ENCODE measurements around the gene TAB3.

TAB3 gene, protein sequence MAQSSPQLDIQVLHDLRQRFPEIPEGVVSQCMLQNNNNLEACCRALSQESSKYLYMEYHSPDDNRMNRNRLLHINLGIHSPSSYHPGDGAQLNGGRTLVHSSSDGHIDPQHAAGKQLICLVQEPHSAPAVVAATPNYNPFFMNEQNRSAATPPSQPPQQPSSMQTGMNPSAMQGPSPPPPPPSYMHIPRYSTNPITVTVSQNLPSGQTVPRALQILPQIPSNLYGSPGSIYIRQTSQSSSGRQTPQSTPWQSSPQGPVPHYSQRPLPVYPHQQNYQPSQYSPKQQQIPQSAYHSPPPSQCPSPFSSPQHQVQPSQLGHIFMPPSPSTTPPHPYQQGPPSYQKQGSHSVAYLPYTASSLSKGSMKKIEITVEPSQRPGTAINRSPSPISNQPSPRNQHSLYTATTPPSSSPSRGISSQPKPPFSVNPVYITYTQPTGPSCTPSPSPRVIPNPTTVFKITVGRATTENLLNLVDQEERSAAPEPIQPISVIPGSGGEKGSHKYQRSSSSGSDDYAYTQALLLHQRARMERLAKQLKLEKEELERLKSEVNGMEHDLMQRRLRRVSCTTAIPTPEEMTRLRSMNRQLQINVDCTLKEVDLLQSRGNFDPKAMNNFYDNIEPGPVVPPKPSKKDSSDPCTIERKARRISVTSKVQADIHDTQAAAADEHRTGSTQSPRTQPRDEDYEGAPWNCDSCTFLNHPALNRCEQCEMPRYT

DNA sequence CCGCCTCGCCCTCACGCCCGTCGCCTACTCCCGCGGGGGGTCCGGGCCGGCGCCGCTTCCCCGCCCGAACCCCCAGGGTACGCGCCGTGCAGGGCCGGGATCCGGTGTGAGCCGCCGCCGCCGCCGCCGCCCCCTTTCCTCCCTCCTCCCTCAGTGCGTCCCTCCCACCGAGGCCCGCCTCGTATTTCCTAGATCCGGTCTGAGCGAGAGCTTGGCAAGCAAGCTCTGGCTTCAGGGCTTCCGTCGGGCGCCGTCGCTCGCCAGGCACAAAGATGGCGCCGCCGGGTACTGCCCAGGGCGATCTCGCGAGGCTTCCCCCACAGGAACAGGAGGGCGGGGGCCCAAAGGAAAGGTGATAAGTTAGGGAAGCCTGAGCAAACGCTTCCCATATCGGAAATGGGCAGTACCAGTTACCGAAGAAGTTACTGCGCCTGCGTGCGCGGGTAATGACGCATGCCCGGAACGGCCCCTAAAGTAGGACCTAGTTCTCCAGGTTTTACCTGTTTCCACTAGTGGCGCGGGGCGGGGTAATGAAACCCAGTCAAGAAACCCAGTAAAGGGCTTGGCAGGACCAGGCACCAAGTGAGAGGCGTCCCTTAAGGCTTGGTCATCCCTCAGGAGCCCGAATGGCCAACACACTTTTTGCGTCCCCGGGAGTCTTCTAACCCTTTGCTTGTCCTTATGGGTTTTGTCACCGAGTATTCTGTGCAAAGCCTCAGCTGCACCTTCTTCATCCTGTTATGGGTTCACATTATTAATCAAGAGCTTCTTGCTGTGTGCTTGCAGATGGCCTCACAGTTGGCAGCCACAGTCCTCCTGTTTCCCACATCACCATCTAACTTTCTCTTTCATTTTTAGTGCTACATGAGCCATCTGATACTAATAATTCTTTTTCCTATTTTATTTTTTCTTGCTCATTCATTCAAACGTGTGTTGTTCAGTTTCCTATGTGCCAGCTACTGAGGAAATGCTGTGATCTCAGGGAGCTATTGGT is at the start of gene TAB3:
Gene TAB3 (minus strand): TSS at position 108 of the 994 bp plus-strand sequence. CDS start 29,666 bp downstream, outside the sequence.
- FAIRE-seq, result peak; percentile 69

DNA sequence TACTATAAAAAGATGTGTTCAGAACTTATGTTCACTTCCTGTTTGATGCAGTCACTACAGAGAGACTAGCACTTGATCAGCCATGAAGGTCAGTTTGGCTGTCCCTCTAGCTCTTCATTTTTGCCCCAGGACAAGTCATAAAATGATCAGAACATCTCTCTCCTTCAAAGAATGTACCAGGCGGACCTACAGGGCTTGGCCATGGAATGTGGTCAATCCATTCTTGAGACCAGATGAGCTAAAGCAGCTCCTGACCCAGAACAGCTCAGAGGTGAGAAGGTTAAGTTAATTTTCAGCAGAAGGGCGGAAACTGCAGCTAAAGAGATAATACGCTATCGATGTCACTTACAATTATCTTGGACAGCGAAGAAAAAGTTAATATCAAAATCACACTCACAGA is 49.2 kb upstream of the TAB3 start:
- no peak for FAIRE-seq

DNA sequence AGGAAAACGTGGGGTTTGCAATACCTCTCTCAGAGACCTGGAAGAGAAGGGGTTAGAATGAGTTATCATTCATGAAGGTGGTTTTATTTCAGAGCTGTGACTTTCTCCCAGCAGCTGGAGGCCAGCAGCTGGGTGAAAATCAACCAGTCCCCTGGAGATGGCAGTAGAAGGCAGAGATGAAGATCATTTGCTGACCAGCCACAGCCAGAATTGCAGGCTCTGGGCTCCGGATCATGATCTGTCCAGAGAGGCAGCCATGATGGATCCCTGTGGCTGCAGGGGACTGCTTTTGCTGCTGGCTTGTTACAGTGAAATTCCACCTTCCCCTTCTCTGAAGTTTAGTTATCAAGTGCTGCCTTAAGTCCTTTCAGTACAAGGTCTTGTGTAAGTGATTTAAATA is 46.9 kb upstream of the TAB3 start:
- FAIRE-seq, result no peak

DNA sequence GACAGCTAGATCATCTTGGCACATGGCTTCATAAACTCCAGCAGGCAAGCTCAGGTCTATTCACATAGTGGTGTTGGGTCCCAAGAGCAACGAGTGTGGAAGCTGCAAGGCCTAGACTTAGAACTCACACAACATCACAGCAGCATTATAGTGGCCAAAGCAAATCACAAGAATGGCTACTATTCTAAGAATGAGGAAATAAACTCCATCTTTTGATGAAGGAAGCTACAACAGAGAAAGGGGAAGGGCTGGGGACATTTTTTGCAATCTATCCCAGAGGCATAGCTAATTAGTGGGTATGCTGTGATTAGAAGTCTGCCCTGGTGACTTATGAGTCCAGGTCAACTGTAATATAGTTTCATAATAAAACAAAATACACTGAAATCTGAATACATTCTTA is 42.9 kb upstream of the TAB3 start:
- no peak for FAIRE-seq

DNA sequence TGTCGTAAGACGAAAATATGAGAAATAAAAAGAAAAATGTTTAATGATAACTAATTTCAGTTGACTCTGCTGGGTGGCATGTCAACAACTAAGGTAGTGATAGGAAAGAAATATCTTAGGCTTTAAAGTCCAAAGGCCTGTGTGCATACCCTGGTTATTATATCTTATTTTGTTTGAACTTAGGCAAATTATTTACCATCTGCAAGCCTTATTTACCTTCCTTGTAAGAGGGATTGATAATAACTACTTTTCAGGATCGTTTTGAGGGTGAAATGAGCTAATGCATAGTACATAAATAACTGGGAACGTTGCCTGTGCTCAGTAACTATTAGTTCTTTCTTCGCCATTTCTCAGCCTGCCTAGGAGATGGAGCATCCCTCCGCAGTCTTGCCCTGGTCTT is 41.6 kb upstream of the TAB3 start:
- no peak for FAIRE-seq

DNA sequence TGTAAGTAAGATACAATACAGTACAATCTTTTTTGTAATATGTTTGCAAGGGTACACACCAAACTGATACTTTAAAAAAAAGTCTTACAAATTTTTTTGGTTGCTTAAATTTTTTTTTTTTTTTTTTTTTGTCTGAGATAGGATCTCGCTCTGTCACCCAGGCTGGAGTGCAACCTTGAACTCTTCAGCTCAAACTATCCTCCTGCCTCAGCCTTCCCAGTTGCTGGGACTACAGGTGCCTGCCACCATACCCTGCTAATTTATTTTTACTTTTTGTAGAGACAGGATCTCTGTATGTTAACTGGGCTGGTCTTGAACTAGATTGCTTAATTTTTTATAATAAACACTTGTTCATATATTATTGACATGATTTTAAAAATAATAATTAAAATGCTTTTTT is 41.1 kb upstream of the TAB3 start:
- FAIRE-seq, result peak; percentile 14

DNA sequence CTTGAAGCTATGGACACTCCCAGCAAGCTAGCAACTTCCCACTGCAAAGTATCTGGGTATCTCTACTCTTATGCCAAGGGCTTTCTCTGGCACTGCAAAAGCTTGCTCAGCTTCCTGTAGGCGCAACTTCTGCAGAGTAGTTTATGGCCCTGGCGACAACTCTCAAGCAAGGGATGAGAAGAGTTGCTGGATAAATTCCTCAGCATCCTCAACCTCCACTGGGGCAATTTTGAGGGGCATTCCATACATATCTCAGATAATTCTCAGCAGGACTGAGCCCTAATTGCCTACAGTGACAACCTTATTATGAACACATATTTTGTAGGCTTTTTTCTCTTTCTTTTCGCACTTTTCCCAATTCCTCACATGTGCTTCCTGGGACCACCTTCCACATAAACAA is 31.2 kb upstream of the TAB3 start:
- FAIRE-seq, result no peak

DNA sequence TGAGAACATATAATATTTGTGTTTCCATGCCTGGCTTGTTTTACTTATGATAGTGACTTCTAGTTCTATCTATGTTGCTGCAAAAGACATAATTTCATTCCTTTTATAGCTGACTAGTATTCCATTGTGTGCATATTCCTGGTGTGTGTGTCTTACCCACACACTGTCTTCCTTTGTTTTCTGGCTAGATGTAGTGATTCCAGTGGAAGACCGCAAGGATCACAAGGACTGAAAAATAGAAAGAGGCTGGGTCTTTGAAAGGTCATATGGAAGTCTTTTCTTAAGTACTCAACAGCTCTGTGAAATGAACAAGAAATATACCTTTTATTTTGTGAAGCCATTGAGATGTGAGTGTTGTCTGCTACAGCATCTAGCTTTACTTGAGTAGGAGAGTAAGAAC is 29.4 kb upstream of the TAB3 start:
- FAIRE-seq, result no peak

DNA sequence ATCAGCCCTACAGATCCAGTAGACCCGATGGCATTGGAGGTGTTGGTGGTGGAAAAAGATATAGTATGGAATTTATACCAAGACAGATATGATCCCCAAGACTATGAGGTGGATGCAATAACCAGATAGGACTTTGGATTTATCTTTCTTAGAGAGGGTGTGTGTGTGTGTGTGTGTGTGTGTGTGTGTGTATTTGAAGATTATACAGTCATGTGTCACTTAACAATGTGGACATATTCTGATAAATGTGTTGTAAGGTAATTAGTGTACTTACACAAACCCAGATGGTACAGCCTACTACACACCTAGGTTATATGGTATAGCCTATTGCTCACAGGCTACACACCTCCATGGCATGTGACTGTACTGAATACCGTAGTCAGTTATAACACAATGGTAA is 24.4 kb upstream of the TAB3 start:
- no peak for FAIRE-seq

DNA sequence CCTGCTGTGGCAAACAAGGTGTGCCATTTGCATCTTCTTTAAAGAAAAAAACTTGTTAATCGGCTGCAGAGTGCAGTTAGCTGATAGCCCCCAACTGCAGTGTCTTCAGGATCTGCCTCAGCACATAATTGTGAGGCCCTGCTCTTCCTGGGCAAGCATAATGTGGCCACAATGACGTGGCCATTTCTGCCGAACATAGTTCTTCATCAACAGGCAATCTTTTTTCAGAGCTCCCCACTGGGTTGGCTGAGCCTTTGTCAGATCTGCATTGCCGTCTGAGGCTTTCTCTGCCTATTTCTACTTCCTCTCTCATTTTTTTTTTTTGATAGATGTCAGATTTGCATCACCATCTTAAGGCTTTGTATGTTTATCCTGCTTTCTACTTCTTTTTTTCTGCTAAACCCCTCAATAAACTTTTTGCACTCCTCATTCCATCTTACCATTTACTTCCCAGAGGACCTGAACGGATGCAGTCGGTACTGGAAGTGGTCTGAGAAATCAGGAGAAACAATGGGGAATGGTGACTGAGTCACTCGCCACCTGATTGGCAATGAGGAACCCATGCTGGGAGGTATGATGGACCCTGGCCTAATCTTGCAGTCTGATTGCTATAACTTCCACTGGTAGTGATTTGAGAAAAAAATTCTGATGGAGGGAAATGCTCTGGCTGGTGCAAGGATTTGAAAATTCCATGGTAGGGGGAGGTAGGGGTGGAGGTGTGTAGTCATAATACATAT is 21.2 kb upstream of the TAB3 start:
- FAIRE-seq, result no peak

DNA sequence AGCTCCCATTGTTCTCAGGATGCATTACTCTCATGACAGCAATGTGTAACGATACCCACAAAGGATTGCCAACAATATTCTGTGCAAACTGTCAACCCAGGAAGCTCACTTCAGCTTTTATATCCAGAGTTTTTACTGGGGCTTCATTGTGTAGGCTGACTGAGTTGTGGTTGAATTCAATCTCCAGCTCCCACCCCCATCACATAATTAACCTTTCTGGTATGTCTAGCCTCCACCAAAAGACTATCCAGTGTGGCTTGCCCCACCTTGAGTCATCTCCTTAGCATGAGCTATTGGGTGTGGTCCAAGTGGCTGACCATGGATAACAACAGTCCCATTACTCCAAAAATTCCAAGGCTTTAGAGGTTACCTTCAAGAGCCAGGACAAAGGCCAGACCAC is 17.7 kb upstream of the TAB3 start:
- FAIRE-seq, result no peak

DNA sequence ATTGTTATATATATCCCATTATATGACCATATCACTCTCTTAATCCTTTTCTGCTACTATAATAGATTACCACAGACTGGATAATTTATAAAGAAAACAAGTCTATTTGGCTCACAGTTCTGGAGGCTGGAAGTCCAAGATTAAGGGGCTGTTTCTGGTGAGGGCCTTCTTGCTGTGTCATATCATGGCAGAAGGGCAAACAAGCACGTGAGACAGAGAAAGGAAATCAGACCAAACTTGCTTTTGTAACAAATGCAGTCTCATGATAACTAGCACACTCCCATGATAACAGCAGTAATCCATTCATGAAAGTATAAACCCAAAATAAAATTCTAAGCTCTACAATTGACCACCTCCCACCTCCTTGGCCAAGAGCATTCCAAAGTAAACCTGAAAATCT is 16.3 kb upstream of the TAB3 start:
- FAIRE-seq, result peak; percentile 60

DNA sequence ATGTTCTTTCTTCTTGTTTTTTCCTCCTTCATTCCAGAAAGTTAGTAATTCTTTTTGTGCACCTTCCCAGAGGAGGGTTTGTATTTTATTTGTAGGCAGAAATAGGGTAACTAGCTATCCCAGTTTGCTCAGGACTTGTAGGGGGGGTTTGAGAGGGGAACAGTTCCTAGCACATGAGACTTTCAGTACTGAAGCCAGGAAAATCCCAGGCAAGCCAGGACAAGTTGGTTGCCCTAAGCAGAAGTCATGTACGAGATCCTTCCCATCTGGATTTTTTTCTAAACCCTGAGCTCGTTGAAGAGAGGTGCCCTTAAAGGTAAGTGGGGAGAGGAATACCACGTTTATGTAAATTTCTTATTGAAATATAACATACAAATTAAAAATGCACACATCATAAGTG is 15.6 kb upstream of the TAB3 start:
- FAIRE-seq, result no peak

DNA sequence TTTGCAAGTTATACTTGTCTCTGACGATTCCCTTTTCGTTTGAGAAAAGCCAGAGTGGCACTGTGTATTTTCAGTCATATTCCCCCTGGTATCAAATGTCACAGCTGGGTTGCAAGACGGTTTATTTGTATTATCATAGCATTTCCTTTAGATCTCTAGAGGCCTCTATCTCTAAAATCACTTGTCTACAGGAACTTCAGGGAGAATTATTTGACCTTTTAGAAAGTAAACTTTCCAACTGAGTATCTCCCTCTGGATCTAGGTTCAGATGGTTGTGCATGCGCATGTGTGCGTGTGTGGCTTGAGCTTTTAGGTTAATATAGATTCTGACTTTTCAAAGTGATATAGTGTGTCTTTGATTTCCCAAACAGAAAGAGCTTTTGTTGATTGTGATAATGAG is 15.1 kb upstream of the TAB3 start:
- FAIRE-seq, result no peak

DNA sequence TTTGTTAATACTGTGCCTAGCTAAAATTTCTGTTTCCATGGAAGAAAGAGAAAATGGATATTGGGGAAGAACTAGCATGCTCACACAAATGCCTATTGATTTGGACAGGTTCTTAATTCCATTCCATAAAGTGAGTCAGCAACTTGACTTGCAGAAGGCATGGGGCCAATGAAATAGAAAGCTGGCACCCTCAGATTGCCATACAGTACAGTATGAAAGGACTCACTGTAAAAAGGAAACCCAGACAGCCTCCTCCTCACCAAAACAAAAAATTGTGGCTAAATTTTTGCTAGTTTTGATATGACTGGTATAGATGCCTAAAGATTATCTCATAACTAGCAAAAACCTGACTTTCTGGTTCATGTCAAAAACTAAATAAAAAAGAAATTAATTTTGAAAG is 11.2 kb upstream of the TAB3 start:
- no peak for FAIRE-seq

DNA sequence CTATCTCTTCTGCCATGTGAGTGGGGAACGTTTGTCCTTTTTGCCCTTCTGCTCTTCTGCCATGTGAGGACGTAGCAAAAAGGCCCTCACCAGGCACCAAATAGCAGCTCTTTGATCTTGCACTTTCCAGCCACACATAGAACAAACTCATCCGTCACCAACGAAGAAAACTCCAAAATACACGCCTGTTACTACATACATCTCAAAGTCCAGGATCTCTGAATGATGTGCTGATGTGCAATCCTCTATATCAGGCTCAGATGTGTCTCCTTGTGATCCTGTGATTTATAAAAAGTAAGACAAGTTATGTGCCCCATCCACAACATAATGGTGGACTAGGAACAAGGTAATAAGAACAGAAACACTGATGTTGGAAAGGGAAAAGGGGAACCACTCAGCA is 9.8 kb upstream of the TAB3 start:
- no peak for FAIRE-seq

DNA sequence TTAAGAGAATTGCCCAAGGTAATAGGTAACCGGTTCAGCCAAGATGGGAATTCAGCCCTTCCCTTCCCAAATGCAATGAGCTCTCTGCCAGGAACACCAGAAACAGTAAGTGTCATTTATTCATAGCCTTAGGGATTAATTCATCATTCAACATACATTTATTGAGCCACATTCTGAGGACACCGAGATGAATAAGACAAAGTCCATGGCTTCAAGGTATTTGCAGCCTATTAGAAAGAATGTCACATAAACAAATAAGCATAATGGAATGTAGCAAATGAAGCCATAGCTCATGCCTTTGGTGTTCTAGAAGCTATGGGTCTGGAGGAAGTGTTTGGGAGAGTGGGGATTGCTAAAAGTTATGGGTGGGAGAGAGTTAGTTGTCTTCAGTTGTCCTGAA is 6.3 kb upstream of the TAB3 start:
- FAIRE-seq, result no peak

DNA sequence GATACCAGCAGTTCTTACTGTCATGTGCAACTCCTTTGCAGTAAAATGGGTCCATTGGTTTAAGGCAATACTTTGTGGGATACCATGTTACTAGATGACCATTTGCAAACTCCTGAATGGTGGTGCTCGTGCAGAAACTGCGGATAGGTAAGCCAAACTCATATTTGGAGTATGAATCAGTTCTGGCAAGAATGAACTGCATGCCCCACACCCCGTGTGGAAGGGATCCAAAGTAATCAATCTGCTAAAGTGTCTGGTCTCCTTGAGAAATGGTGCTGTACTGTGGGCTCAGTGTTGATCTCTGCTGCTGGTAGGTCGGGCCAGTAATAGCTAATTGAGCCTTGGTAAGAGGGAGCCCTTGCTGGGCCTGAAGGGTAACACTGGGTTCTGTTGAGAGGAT is 4.2 kb upstream of the TAB3 start:
- FAIRE-seq, result no peak

DNA sequence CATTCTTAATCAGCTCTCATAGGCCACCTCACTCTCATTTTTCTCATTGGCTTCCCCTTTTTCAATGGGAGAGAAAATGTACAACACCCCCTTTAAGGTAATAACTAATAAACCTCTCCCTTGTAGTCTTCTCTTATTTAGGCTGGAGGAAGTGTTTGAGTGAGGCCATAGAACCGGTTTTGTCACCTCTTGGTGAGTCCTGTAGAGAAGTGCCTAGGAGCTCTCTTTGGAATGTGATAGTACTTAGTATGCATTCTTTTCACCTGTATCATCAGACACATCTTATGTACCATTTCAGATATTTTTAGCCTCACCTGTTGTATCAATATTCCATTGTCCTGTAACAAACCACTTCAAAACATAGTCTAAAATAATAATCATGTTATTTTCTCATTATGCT is 3.5 kb upstream of the TAB3 start:
- no peak for FAIRE-seq

DNA sequence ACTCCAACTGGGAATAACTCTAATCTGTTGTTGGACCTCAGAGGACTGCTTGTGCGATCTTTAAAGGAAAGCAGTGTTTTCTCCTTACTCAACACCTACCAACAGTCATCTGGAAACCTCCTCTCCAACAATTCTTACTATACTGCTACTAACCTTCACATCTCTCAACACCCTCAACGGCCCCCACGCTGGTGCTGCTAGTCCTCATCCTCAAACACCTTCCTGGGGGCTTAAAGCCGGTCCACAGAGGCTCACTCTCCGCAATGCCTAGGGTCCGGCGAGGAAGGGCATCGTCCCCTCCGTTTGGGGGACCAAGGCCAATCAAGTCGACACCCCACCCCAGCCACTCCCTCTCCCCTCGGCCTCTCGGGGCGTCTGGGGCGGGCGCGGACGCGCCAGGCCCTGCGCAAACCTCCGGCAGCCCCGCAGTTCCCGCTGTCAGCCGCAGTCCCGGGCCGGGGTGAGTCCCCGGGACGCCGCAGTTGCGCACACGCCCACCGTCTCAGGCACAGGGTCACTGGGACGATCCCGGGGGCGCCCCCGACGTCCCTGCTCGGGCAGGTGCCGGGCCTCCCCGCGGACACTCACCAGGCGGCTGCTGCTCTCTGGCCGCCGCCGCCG is 418 bp downstream of the TAB3 start:
- no peak for FAIRE-seq

DNA sequence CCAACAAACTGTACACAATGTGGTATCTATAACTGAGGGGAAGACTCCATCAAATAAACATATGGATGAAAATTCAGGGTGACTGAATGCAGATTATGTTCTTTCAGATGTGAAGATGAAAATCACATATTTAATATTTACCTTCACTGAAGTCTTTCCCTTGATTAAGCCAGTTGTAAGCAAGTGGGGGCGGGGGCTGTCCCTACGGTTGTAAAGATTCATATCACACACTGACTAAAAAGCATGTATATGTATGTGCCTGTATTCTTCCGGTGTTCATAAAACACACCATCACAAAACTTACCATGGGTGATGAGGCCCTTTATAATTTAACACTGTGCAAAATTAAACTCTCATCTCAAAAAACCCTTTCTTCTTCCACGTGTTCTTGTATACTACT is 1.3 kb downstream of the TAB3 start:
- FAIRE-seq, result peak; percentile 60

DNA sequence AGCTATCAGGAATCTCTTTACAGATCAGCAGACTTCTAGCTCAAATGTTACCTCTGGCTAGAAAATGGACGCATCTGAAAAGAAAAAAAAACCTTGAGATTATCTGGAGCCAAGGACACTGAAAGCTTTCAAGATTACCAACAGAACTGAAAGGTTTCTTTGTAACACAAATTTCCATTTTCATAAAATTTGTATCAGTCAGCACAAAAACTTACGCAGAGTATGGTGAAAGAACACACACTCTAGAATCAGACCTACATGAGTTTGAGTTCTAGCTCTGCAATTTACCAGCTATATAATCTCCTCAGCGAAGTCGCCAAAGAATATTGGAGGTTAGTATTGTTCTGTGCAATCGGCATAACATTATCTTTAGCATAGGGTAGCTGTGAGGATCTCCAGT is 1.8 kb downstream of the TAB3 start:
- no peak for FAIRE-seq
